Spleen (tissue), 11 donors: ENCODE results near the gene CUX1. TPM values are rescaled to one million over a fixed set of nuclear protein-coding genes. Genes with fewer than 3 reads are reported as not detected.
"Not testable (repeated sequence)": the region's sequence is repeated elsewhere in the genome, so short reads cannot be mapped to it uniquely, and the experiment has no call there.

Source experiments
- DNase-seq: peaks from one replicate; pipeline ENCODE4 v3.0.0-alpha.2; 2020
- H3K27ac ChIP-seq, 8 donors: fragments of 200-600 bp; sonication (generic) in 7 of 8; 1 replicate in 4 of 8; 2 replicates in 4 of 8; pipeline versions ENCODE4 v1.5.0 to v1.8.0; 2016 to 2021; ENCODE audit warnings: inconsistent platforms in 4 of 8, mild to moderate bottlenecking in 4 of 8, moderate library complexity in 1 of 8
- H3K27me3 ChIP-seq, 7 donors: fragments of 200-600 bp; sonication (generic) in 6 of 7; replicated peaks in 1 of 7; 1 replicate in 4 of 7; 2 replicates in 3 of 7; pipeline versions ENCODE4 v1.5.0 to v1.8.0; 2016 to 2021; ENCODE audit warnings: inconsistent platforms in 3 of 7, mild to moderate bottlenecking in 1 of 7
- H3K36me3 ChIP-seq, 6 donors: fragments of 200-600 bp; sonication (generic) in 5 of 6; 1 replicate in 4 of 6; 2 replicates in 2 of 6; pipeline versions ENCODE4 v1.5.0 to v1.8.0; 2016 to 2021; ENCODE audit warnings: inconsistent platforms in 2 of 6
- H3K4me1 ChIP-seq, 6 donors: fragments of 200-600 bp; sonication (generic) in 5 of 6; 1 replicate in 3 of 6; 2 replicates in 3 of 6; pipeline versions ENCODE4 v1.5.0 to v1.8.0; 2016 to 2021; ENCODE audit warnings: inconsistent platforms in 3 of 6
- H3K4me3 ChIP-seq, 8 donors: fragments of 200-600 bp; sonication (generic) in 7 of 8; 1 replicate in 4 of 8; 2 replicates in 4 of 8; pipeline versions ENCODE4 v1.5.0 to v1.8.0; 2016 to 2021; ENCODE audit warnings: inconsistent platforms in 4 of 8, mild to moderate bottlenecking in 4 of 8, moderate library complexity in 2 of 8
- H3K9me3 ChIP-seq, 8 donors: fragments of 200-600 bp; sonication (generic) in 7 of 8; 1 replicate in 4 of 8; 2 replicates in 4 of 8; pipeline versions ENCODE4 v1.5.0 to v1.8.0; 2016 to 2021; ENCODE audit warnings: inconsistent platforms in 4 of 8
- CTCF ChIP-seq, 11 experiments: fragments of 200-600 bp in 7 of 11; fragments of 450-650 bp in 4 of 11; sonication (generic) in 4 of 11; IDR thresholded peaks in 8 of 11; conservative IDR thresholded peaks in 3 of 11; 1 replicate in 7 of 11; 2 replicates in 4 of 11; pipeline versions ENCODE4 v1.4.0 to v1.8.0; 2016 to 2021; ENCODE audit warnings: antibody characterized with exemption in 11 of 11, inconsistent platforms in 4 of 11, mild to moderate bottlenecking in 1 of 11
- POLR2A ChIP-seq, 3 donors: fragments of 450-650 bp; IDR thresholded peaks; one replicate each; pipeline ENCODE4 v1.5.1; 2017; ENCODE audit warnings: antibody characterized with exemption in 3 of 3, mild to moderate bottlenecking in 1 of 3
- POLR2AphosphoS5 ChIP-seq, 3 donors: sonication (generic); formaldehyde crosslinking; IDR thresholded peaks; one replicate each; pipeline ENCODE4 v1.5.1; 2017; ENCODE audit warnings: antibody characterized with exemption in 3 of 3
- WGBS, 5 donors: extraction: QIAGEN DNeasy Blood & Tissue Kit in 3 of 5; methylation state at CpG; one replicate each; pipeline versions ENCODE4 v1.1.5 to v1.1.7; 2013 to 2018; 5-methylcytosine and 5-hydroxymethylcytosine counted together
- intact Hi-C: fragments of 100-400 bp; cut with DNase I; formaldehyde crosslinking; loops from one replicate; pipeline ENCODE4 v1.15.0; 2023; ENCODE audit warnings: low total_unique reads
- polyA plus RNA-seq, 3 donors: library from polyadenylated mRNA; stranded (reverse); fragments of 200-250 nt; gene quantifications; one replicate each; pipeline ENCODE4 v1.2.1, GENCODE V29; 2013
- total RNA-seq, 7 donors: library from RNA; depleted of rRNA in 3 of 7; stranded (reverse); fragments of >200 nt in 3 of 7; fragmentation: NEBNext Ultra II Directional in 4 of 7; extraction: Animal tissue kit (Norgen Biotek cat#: 25700) in 4 of 7; gene quantifications; one replicate each; pipeline versions ENCODE4 v1.1.0 to v1.2.1, GENCODE V29; 2016 to 2021
- donor health status: healthy with polysubstance abuse.
- donor health status: DM: no; HTN: no; CAD: no; lungs with moderate emphysema.
- donor health status: DM: no; HTN: no; CAD: no.
- donor health status: Bipolar disorder and iron deficiency.
- donor health status: healthy.
- donor health status: DM: no; HTN: no; CAD: no.
- donor health status: DM: yes; HTN: yes; CAD: no.

The CUX1 gene
- total and polyA plus RNA-seq, 10 donors = 9.1 to 95.8 (median 61.9) TPM

GRCh38 chr7:102050864-102051460, 233.5 kb downstream of the CUX1 start:
- WGBS, 5 donors = 79 to 89% (median 88%) methylated on average over 13 of the region's 13 CpGs
- no peak for DNase-seq
- intact Hi-C loops = no loop called here

GRCh38 chr7:102051736-102052135, 234.3 kb downstream of the CUX1 start:
- H3K4me3 ChIP-seq, H3K4me1 ChIP-seq, H3K27me3 ChIP-seq, intact Hi-C loops, H3K36me3 ChIP-seq, H3K27ac ChIP-seq, DNase-seq: not testable (repeated sequence)
- peaks cover 0 to 29% (median 17%) of the 10 kb centered on the region in 8 donors for H3K9me3 ChIP-seq
- 88 to 97% (median 90%) methylated on average over 10 of the region's 10 CpGs for WGBS, 5 donors

More at GRCh38 chr7:102050864-102051460, 233.5 kb downstream of the CUX1 start:
- H3K9me3 ChIP-seq = peaks cover 0 to 23% (median 17%) of the 10 kb centered on the region in 8 donors
- TF ChIP-seq POLR2A (IDR thresholded peaks at IDR 0.05) = no peak
- TF ChIP-seq POLR2AphosphoS5 (IDR thresholded peaks at IDR 0.05) = no peak
- no peak for TF ChIP-seq CTCF (IDR thresholded peaks at IDR 0.05 in 8 of 11, conservative IDR thresholded peaks at IDR 0.05 in 3 of 11)
- H3K27me3 ChIP-seq = no peaks in the 10 kb centered on the region
- peaks cover 0 to 10% (median 0%) of the 10 kb centered on the region in 6 donors for H3K36me3 ChIP-seq
- H3K4me3 ChIP-seq = no peak overlapping the region
- no peak overlapping the region for H3K27ac ChIP-seq
- H3K4me1 ChIP-seq = peaks cover 0 to 8% (median 2%) of the 10 kb centered on the region in 6 donors

- Histone ChIP-seq H3K4me1 (peaks cover 0 to 4% (median 0%) of the 10 kb centered on the region in 6 donors), H3K9me3 (peaks cover 0 to 29% (median 17%) of the 10 kb centered on the region in 8 donors), H3K27ac (no peak overlapping the region), H3K27me3 (no peaks in the 10 kb centered on the region), H3K36me3 (peaks cover 0 to 8% (median 0%) of the 10 kb centered on the region in 6 donors), H3K4me3 (no peak overlapping the region)
- TF ChIP-seq CTCF (IDR thresholded peaks at IDR 0.05 in 8 of 11, conservative IDR thresholded peaks at IDR 0.05 in 3 of 11) (no peak), POLR2AphosphoS5 (IDR thresholded peaks at IDR 0.05) (no peak), POLR2A (IDR thresholded peaks at IDR 0.05) (no peak)
- WGBS, 5 donors = 91 to 98% (median 93%) methylated on average over 2 of the region's 2 CpGs
- intact Hi-C loops = no loop called here
- no peak for DNase-seq
These were observed 236.7 kb downstream of the CUX1 start for GRCh38 chr7:102054158-102054557.

GRCh38 chr7:102055181-102055976, 238.0 kb downstream of the CUX1 start:
- DNase-seq = no peak
- intact Hi-C loops = no loop called here
- Histone ChIP-seq H3K27ac (no peak overlapping the region), H3K4me1 (peaks cover 0 to 4% (median 0%) of the 10 kb centered on the region in 6 donors), H3K27me3 (no peaks in the 10 kb centered on the region), H3K36me3 (no peaks in the 10 kb centered on the region), H3K4me3 (no peak overlapping the region), H3K9me3 (peaks cover 0 to 29% (median 17%) of the 10 kb centered on the region in 8 donors)
- 69 to 92% (median 83%) methylated on average over 2 of the region's 2 CpGs for WGBS, 5 donors
- no peak for TF ChIP-seq POLR2AphosphoS5 (IDR thresholded peaks at IDR 0.05)
- TF ChIP-seq CTCF (IDR thresholded peaks at IDR 0.05 in 8 of 11, conservative IDR thresholded peaks at IDR 0.05 in 3 of 11) = no peak
- TF ChIP-seq POLR2A (IDR thresholded peaks at IDR 0.05) = no peak
